HepG2 (cell line): ENCODE data around the gene HRC. TPM values are rescaled to one million over a fixed set of nuclear protein-coding genes. Genes with fewer than 3 reads are reported as not detected.

Source experiments
- ATRX ChIP-seq: sonication (generic); formaldehyde crosslinking; IDR thresholded peaks from 2 replicates; pipeline ENCODE4 v1.4.0; 2020; ENCODE audit warnings: missing genetic modification reagents, borderline replicate concordance
- BCL3 ChIP-seq: sonication (generic); formaldehyde crosslinking; IDR thresholded peaks from 2 replicates; pipeline ENCODE4 v1.5.1; 2020; ENCODE audit warnings: mild to moderate bottlenecking, missing genetic modification reagents, moderate library complexity
- CSRNP2 ChIP-seq: sonication (generic); formaldehyde crosslinking; conservative IDR thresholded peaks from 2 replicates; pipeline ENCODE4 v1.8.0; 2022; ENCODE audit warnings: low read depth, missing genetic modification reagents
- MATR3 ChIP-seq: sonication (generic); formaldehyde crosslinking; IDR thresholded peaks from 2 replicates; pipeline ENCODE4 v1.4.0; 2020; ENCODE audit warnings: missing genetic modification reagents
- MXD1 ChIP-seq: sonication (generic); formaldehyde crosslinking; IDR thresholded peaks from 2 replicates; pipeline ENCODE4 v1.4.0; 2020; ENCODE audit warnings: mild to moderate bottlenecking, missing genetic modification reagents
- TEAD3 ChIP-seq: optimal IDR thresholded peaks from 2 replicates; pipeline ENCODE3; 2016; ENCODE audit warnings: borderline replicate concordance
- ZBTB40 ChIP-seq, 2 experiments: fragments of 450-650 bp in 1 of 2; sonication (generic) in 1 of 2; formaldehyde crosslinking in 1 of 2; IDR thresholded peaks; 2 replicates each; pipeline versions ENCODE4 v1.6.1 to v1.8.0; 2016 to 2022; ENCODE audit warnings: antibody characterized with exemption in 1 of 2, mild to moderate bottlenecking in 1 of 2, missing genetic modification reagents in 1 of 2
- ZMYM3 ChIP-seq: sonication (generic); formaldehyde crosslinking; IDR thresholded peaks from 2 replicates; pipeline ENCODE4 v1.5.1; 2020; ENCODE audit warnings: mild to moderate bottlenecking, missing genetic modification reagents
- ZNF17 ChIP-seq: sonication (generic); formaldehyde crosslinking; IDR thresholded peaks from 2 replicates; pipeline ENCODE4 v1.5.0; 2020; ENCODE audit warnings: mild to moderate bottlenecking, missing genetic modification reagents
- ZNF335 ChIP-seq: sonication (generic); formaldehyde crosslinking; IDR thresholded peaks from 2 replicates; pipeline ENCODE4 v1.4.0; 2020; ENCODE audit warnings: missing genetic modification reagents
- ZNF589 ChIP-seq: sonication (generic); formaldehyde crosslinking; conservative IDR thresholded peaks from 2 replicates; pipeline ENCODE4 v1.8.0; 2022; ENCODE audit warnings: mild to moderate bottlenecking, moderate library complexity, missing genetic modification reagents
- ZNF772 ChIP-seq: sonication (generic); formaldehyde crosslinking; IDR thresholded peaks from 2 replicates; pipeline ENCODE4 v1.5.0; 2020; ENCODE audit warnings: mild to moderate bottlenecking, missing genetic modification reagents
- polyA plus RNA-seq, 8 experiments: library from polyadenylated mRNA; depleted of rRNA in 3 of 8; stranded (reverse) in 7 of 8; unstranded in 1 of 8; fragments of >200 nt; fragmentation: Illumina TruSeq in 4 of 8; extraction: Trizol in 4 of 8; gene quantifications; 2 replicates each; pipeline versions ENCODE4 v1.2.1 to v1.2.3, GENCODE V29; 2011 to 2016; ENCODE audit warnings: low read depth in 4 of 8, missing spikeins in 1 of 8, mixed read lengths in 1 of 8; ENCODE audit not compliant: insufficient read depth in 1 of 8
- total RNA-seq, 5 experiments: library from RNA; depleted of rRNA; stranded (reverse); fragments of >200 nt; fragmentation: Illumina TruSeq; extraction: Trizol; gene quantifications; 2 replicates each; pipeline ENCODE4 v1.2.3, GENCODE V29; 2016; ENCODE audit warnings: low read depth in 1 of 5

HRC gene
- total and polyA plus RNA-seq, 2 of the 13 experiments (the other 11 are each of a cell fraction or from before 2014, with no cell fraction given) = 3.6 to 15.4 TPM

- TF ChIP-seq ZNF17 (CRISPR knock-in tag) (no peak), TEAD3 (no peak), CSRNP2 (CRISPR knock-in tag) (no peak), ZBTB40 (IDR thresholded peaks at IDR 0.05) (no peak), ZBTB40 (CRISPR knock-in tag; IDR thresholded peaks at IDR 0.05) (peak; percentile 79), ZNF772 (CRISPR knock-in tag) (no peak), BCL3 (CRISPR knock-in tag) (peak; percentile 75; the same call in 1 of the 2 replicates), ZNF589 (CRISPR knock-in tag) (no peak), MXD1 (CRISPR knock-in tag) (peak; percentile 64; the same call in 1 of the 2 replicates), MATR3 (CRISPR knock-in tag) (no peak), ATRX (CRISPR knock-in tag) (no peak), ZMYM3 (no peak), ZNF335 (no peak; the same call in 1 of the 2 replicates)
Observed at GRCh38 chr19:49118565-49119410, 36.4 kb downstream of the HRC start, which contains the start of gene C19orf73 (continued).
